IMR-90 (cell line): ENCODE measurements around the gene DIP2B. TPM values are rescaled to one million over a fixed set of nuclear protein-coding genes. Genes with fewer than 3 reads are reported as not detected.

ENCODE experiments used
- ATAC-seq: fragments of 200-7000 bp; cut with Tn5 transposase; 2 replicates; pipeline ENCODE4 v1.9.1; 2020; ENCODE audit warnings: low read depth, mild to moderate bottlenecking, moderate library complexity
- BruUV-seq: library from RNA; stranded (reverse); fragments of 400-500 nt; replicated peaks from 2 replicates; lab custom pipeline; 2021; lab: Mats Ljungman, UMichigan
- CTCF ChIA-PET: fragments of 300-600 bp; formaldehyde crosslinking; extraction: SDS; loops from one replicate; lab custom pipeline; 2021; ENCODE audit warnings: antibody characterized with exemption; lab: Yijun Ruan, JAX
- POLR2A ChIA-PET: fragments of 300-600 bp; sonication (Branson Sonifier 250); formaldehyde crosslinking; loops from one replicate; lab custom pipeline; 2022; ENCODE audit warnings: antibody characterized with exemption; ENCODE audit not compliant: unreplicated experiment; lab: Charles Lee
- DNase-seq: peaks from one replicate; pipeline ENCODE4 v3.0.0; 2013
- H2AFZ ChIP-seq: replicated peaks from 2 replicates; pipeline ENCODE3; 2013; ENCODE audit warnings: low read length, mild to moderate bottlenecking; ENCODE audit not compliant: poor library complexity
- H2AK5ac ChIP-seq: 2 replicates; pipeline ENCODE4 v1.6.1; 2013; ENCODE audit warnings: low read depth, low read length, inconsistent platforms
- H2AK9ac ChIP-seq: replicated peaks from 2 replicates; pipeline ENCODE3; 2013; ENCODE audit warnings: mild to moderate bottlenecking, low read depth, low read length, moderate library complexity; ENCODE audit not compliant: poor library complexity
- H2BK120ac ChIP-seq: 2 replicates; pipeline ENCODE4 v1.6.1; 2013; ENCODE audit warnings: low read depth, low read length, inconsistent platforms
- H2BK15ac ChIP-seq: 3 replicates; pipeline ENCODE4 v1.6.1; 2013; ENCODE audit warnings: low read depth, low read length, inconsistent platforms
- H2BK20ac ChIP-seq: 2 replicates; pipeline ENCODE4 v1.6.1; 2013; ENCODE audit warnings: low read depth, mild to moderate bottlenecking, inconsistent platforms, low read length, moderate library complexity
- H2BK5ac ChIP-seq: 2 replicates; pipeline ENCODE4 v1.6.1; 2013; ENCODE audit warnings: mild to moderate bottlenecking, low read depth, low read length, inconsistent platforms; ENCODE audit not compliant: poor library complexity, severe bottlenecking
- H3K14ac ChIP-seq: replicated peaks from 2 replicates; pipeline ENCODE4 v1.6.1; 2013; ENCODE audit warnings: low read depth, low read length, inconsistent platforms
- H3K18ac ChIP-seq: 2 replicates; pipeline ENCODE4 v1.6.1; 2013; ENCODE audit warnings: low read depth, low read length, control low read depth
- H3K23ac ChIP-seq: 2 replicates; pipeline ENCODE4 v1.6.1; 2013; ENCODE audit warnings: low read depth, low read length, inconsistent platforms
- H3K27ac ChIP-seq: 2 replicates; pipeline ENCODE4 v1.5.1; 2013; ENCODE audit warnings: mild to moderate bottlenecking, control low read depth, low read length; ENCODE audit not compliant: insufficient read depth
- H3K27me3 ChIP-seq: 2 replicates; pipeline ENCODE4 v1.6.1; 2013; ENCODE audit warnings: low read length; ENCODE audit not compliant: control insufficient read depth, insufficient read depth
- H3K36me3 ChIP-seq: 2 replicates; pipeline ENCODE4 v1.6.1; 2013; ENCODE audit warnings: low read length, mixed read lengths; ENCODE audit not compliant: control insufficient read depth, insufficient read depth
- H3K4ac ChIP-seq: 2 replicates; pipeline ENCODE4 v1.6.1; 2013; ENCODE audit warnings: low read depth, low read length, inconsistent platforms
- H3K4me1 ChIP-seq: 2 replicates; pipeline ENCODE4 v1.6.1; 2013; ENCODE audit warnings: low read length, mixed read lengths; ENCODE audit not compliant: control insufficient read depth, insufficient read depth
- H3K4me2 ChIP-seq: 2 replicates; pipeline ENCODE4 v1.6.1; 2013; ENCODE audit warnings: low read depth, mild to moderate bottlenecking, control low read depth, low read length, moderate library complexity
- H3K4me3 ChIP-seq: 2 replicates; pipeline ENCODE4 v1.5.1; 2013; ENCODE audit warnings: low read depth, mild to moderate bottlenecking, control low read depth, low read length, moderate library complexity; ENCODE audit not compliant: insufficient read depth
- H3K56ac ChIP-seq: 2 replicates; pipeline ENCODE4 v1.6.1; 2013; ENCODE audit warnings: low read length, inconsistent platforms; ENCODE audit not compliant: insufficient read depth; ENCODE audit errors: extremely low read depth
- H3K79me1 ChIP-seq, 2 experiments: 2 replicates each; pipeline ENCODE4 v1.6.1; 2013; ENCODE audit warnings: low read length in 2 of 2, inconsistent platforms in 1 of 2, low read depth in 1 of 2
- H3K9ac ChIP-seq: 2 replicates; pipeline ENCODE4 v1.6.1; 2013; ENCODE audit warnings: low read depth, low read length, control low read depth
- H3K9me1 ChIP-seq: 2 replicates; pipeline ENCODE4 v1.6.1; 2013; ENCODE audit warnings: low read length, inconsistent platforms; ENCODE audit not compliant: insufficient read depth
- H3K9me3 ChIP-seq: 2 replicates; pipeline ENCODE4 v1.6.1; 2013; ENCODE audit warnings: low read length; ENCODE audit not compliant: control insufficient read depth, insufficient read depth
- H4K20me1 ChIP-seq: 2 replicates; pipeline ENCODE4 v1.6.1; 2013; ENCODE audit warnings: low read length, inconsistent platforms; ENCODE audit not compliant: insufficient read depth
- H4K5ac ChIP-seq: 2 replicates; pipeline ENCODE4 v1.6.1; 2013; ENCODE audit warnings: mild to moderate bottlenecking, low read depth, low read length, control low read depth
- H4K8ac ChIP-seq, 2 experiments: 2 replicates each; pipeline ENCODE4 v1.6.1; 2013; ENCODE audit warnings: low read depth in 2 of 2, low read length in 2 of 2, control low read depth in 1 of 2, inconsistent platforms in 1 of 2
- H4K91ac ChIP-seq: 2 replicates; pipeline ENCODE4 v1.6.1; 2013; ENCODE audit warnings: low read depth, low read length, inconsistent platforms; ENCODE audit not compliant: insufficient read depth
- BHLHE40 ChIP-seq: fragments of 150-350 bp; IDR thresholded peaks from 2 replicates; pipeline ENCODE4 v1.6.1; 2016; ENCODE audit warnings: mild to moderate bottlenecking, low read depth, low read length
- MXI1 ChIP-seq: IDR thresholded peaks from 2 replicates; pipeline ENCODE4 v1.6.1; 2012; ENCODE audit warnings: low read depth, mild to moderate bottlenecking, low read length, moderate library complexity, borderline replicate concordance
- RAD21 ChIP-seq: IDR thresholded peaks from 2 replicates; pipeline ENCODE4 v1.6.1; 2012; ENCODE audit warnings: low read length, improper control_type of control experiment
- WGBS, 2 experiments: methylation state at CpG; one replicate each; pipeline versions ENCODE4 v1.1.5 to v1.1.7; 2013; ENCODE audit warnings: missing lambda C conversion rate in 2 of 2; ENCODE audit not compliant: insufficient read length in 1 of 2; ENCODE audit errors: extremely low coverage in 2 of 2; 5-methylcytosine and 5-hydroxymethylcytosine counted together
- dilution Hi-C: fragments of 300-500 bp; cut with HindIII; formaldehyde crosslinking; loops from one replicate; pipeline ENCODE4 v1.14.3; 2018; ENCODE audit warnings: low sequenced_read_pairs; ENCODE audit not compliant: unreplicated experiment
- in situ Hi-C: fragments of 300-500 bp; cut with MboI; formaldehyde crosslinking; loops from 3 replicates; pipeline ENCODE4 v1.14.3; 2019; ENCODE audit warnings: low sequenced_read_pairs, inconsistent platforms, mixed read lengths
- intact Hi-C: fragments of 100-400 bp; cut with micrococcal nuclease; formaldehyde crosslinking; loops from 2 replicates; pipeline ENCODE4 v1.10.0; 2022
- polyA plus RNA-seq, 3 experiments: library from polyadenylated mRNA; depleted of rRNA; stranded (reverse); fragments of >200 nt; gene quantifications; 2 replicates each; pipeline ENCODE4 v1.2.3, GENCODE V29; 2012; ENCODE audit warnings: low replicate concordance in 1 of 3
- total RNA-seq: library from RNA; depleted of rRNA; stranded (reverse); fragments of >200 nt; gene quantifications from 2 replicates; pipeline ENCODE4 v1.2.3, GENCODE V29; 2012

The DIP2B gene
- total and polyA plus RNA-seq, 2 of the 4 experiments (the other 2 are of a cell fraction) = 7.7 to 12.9 TPM

DNA sequence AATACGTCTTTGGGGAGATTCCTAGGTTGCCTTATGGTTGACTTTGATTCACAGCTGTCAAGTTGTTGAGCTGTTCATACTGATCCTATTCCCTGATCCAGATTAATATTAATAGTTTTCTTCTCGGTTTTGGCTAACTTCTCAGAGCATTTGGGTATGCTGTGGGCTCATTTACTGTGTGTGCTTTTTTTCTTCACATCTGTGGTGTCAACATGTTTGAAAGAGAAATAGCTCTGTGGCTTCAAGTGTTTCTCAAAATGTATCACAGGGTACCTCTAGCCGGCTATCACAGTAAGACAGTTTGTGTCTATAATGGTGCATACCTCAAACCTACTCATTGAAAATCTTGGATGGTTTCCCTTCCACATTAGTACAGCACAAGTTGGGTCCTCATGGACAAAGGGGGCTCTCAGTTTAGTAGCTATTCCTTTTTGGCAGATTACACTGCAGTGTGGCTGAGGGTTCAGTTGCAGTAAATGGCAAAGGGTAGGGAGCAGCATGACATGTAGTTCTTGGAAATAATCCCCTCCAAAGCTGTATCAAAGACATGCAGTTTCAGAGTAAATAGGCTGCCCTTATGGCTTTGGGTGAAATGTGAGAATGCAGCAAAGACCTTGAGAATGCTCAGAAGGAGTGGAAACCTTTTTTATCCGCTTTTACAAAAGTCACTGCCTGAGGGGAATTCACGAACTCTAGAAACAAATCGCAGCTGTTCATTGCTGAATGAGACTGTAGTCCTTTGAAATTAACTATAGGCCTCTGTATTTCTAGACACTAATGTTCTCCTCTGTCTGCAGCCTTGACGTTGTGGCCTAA, 156.7 kb downstream of the DIP2B start (continued):
- TF ChIP-seq RAD21 = no peak

DNA sequence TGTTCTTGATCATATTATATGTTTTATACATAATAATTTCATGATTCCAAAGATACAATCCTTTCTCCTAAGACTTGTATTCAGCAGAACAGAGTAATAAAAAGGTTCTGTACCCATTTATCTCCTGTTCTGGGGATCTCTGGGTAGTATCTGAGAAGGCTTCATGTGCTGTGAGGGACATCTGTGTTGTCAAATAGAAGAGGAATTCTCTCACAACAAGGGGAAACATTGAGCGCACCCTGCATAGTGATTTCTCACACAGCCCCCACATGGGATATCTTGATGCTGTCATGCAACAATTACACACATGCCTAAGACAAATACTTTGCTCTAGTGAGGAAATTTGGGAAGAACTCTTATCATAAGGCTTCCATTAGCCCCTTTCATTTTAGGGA, 157.3 kb downstream of the DIP2B start:
- Histone ChIP-seq H3K79me1 (peaks cover 2 to 13% of the 10 kb centered on the region in 2 experiments; a peak in 2 of 4 replicates), H4K91ac (no peak overlapping the region), H3K27me3 (no peaks in the 10 kb centered on the region), H3K9ac (no peak overlapping the region), H3K23ac (no peak overlapping the region), H3K4me1 (no peaks in the 10 kb centered on the region), H4K20me1 (0 out of 2 replicates have a peak, but pooled peaks cover 4% of the 10 kb centered on the region), H3K9me3 (no peaks in the 10 kb centered on the region), H2BK15ac (no peak overlapping the region), H2BK5ac (no peak overlapping the region), H3K9me1 (no peaks in the 10 kb centered on the region; the same call in none of the 2 replicates), H3K56ac (no peak overlapping the region), H3K4me2 (no peak overlapping the region), H2AK9ac (no peak overlapping the region), H3K36me3 (no peaks in the 10 kb centered on the region), H3K18ac (no peak overlapping the region), H2BK120ac (no peak overlapping the region), H2AK5ac (no peak overlapping the region), H2AFZ (no peak overlapping the region), H4K5ac (no peak overlapping the region), H3K14ac (no peak overlapping the region), H4K8ac (no peak overlapping the region), H3K4ac (no peak overlapping the region), H2BK20ac (no peak overlapping the region), H3K27ac (no peak overlapping the region), H3K4me3 (no peak overlapping the region)
- in situ Hi-C loops = no loop called here
- no peak for ATAC-seq
- DNase-seq = no peak
- WGBS, 2 experiments = no CpG with 5 or more reads among the region's 1 CpG
- POLR2A ChIA-PET = no interaction called here
- intact Hi-C loops = no loop called here
- dilution Hi-C loops = no loop called here
- no peak for TF ChIP-seq MXI1
- TF ChIP-seq BHLHE40 = no peak
- CTCF ChIA-PET = no interaction called here
- BruUV-seq = no TSS peak
